Stimulated activated CD4-positive, alpha-beta T cell treated with anti-CD3 and anti-CD28 coated beads, Interleukin-1b, Interleukin-23, amount 100 ng/mL, for 1 hour (primary cell): Measurements from ENCODE around the gene CYP27A1.

Source experiments
- DNase-seq, 2 donors: peaks; one replicate each; pipeline ENCODE4 v3.0.0-alpha.2; 2020; ENCODE audit warnings: low read depth in 2 of 2

The CYP27A1 gene

DNA sequence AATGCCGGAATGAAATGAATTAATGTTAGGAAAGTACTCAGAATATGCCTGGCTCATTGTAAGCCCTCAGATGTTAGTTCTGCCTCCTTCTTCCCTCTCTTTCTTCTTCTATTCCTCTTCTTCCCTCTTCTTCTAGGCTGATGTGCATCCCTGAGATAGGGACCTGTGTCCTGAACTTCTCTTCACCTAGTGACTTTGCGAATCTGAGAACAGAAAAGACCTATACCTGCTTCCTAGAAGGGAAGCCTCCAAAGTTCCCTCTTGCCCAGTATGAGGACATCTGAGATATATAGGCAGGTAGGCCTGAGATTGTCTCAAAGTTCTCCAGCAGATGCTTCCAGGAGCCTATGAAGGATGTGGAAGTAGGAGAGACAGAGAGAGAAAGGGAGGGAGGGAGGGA is 8.1 kb upstream of the CYP27A1 start:
- DNase-seq = no peak

DNA sequence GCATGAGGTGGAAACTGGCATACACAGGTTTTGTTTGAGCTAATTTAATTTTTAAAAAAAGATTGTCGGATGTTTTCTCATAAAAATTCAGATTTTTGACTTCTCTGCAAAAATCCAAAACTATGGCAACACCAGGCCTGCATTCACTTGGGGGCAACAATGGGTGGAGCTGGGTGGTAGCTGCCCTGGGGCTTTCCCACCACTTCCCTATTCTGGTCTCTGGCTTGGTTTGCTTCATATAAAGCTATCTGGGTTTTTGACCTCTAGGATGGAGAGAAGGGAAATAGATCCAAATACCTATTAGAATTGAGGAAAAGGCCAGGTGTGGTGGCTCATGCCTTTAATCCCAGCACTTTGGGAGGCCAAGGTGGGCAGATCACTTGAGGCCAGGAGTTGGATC is 5.5 kb upstream of the CYP27A1 start:
- no peak for DNase-seq

DNA sequence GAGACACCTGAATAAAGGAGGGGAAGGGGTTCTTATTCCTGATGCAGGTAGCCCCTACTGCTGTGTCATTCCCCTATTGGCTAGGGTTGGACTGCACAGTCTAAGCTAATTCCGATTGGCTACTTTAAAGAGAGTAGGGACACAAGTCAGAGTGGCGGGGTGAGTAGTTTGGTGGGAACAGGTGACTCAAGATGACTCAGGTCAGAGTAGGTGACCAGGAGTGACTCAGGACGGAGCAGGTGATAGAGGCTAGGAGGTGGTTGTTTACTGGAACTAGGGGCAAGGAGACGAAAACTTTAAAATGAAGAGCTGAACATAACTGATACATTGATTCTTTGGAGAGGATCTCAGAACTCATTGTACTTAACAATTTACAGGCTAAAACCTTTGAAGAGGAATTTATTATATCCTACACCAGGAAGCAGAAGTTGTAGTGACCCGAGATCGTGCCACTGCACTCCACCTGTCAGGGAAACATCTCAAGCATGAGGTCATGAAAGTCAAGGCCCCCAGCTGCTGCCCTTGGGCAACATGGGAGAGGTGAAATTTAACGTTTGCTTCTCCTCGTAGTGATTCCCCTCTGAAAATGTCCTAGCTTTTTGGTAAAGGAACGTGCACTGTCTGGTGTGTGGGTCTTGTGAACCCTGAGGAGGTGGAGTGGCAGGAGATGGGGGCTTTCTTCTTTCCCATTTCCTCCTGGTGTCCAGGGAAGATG is 4.5 kb upstream of the CYP27A1 start:
- no peak for DNase-seq

DNA sequence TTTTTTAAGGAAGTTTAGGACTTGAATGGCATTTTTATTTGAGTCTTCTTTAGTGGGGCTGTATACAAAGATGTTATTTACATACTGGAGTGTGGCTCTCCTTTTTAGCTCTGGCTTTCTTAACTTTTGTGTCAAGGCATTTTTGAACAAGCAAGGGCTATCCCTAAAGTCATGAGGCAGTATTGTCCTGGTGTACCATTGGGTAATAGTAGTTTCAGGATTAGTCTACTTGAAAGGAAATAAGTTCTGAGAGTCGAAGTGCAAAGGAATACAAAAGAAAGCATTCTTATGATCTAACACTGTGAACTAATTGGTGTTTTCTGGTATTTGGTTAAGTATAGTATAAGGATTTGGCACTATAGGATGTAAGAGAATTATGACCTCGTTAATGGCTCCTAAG is 1.9 kb upstream of the CYP27A1 start:
- no peak for DNase-seq

DNA sequence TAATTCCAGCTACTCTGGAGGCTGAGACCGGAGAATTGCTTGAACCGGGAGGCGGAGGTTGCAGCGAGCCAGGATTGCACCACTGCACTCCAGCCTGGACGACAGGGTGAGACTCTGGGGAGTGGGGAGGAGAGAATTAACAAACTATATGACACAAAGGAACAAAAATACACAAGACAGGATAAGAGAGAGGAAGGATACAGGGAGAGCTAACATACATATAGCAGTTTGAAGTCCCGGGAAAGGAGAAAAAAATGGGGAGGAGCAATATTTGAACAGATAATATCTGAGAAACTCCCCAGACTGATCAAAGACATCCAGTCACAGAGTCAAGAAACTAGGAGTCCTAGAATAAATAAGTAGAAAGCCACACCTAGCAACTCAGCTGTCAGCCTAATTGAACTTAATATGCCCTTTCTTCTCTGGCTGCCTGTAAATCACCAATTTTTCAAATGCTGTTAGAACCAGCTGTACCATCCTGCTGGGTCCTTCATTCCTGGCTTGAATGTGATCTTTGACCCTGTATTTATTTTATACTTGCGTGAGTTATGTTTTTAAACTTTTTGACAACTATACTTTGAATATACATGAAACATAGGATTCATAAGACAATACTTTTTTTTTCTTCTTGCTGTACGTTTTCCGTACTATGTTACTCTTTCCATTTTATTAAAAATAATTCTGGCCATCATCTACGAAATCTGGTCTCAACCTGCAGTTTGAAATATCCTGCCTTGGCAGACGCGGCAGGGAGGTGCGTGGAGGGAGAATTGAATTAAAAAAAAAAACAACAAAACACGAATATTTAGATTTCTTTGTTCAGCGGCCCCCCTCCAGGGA is 876 bp upstream of the CYP27A1 start:
- no peak for DNase-seq

DNA sequence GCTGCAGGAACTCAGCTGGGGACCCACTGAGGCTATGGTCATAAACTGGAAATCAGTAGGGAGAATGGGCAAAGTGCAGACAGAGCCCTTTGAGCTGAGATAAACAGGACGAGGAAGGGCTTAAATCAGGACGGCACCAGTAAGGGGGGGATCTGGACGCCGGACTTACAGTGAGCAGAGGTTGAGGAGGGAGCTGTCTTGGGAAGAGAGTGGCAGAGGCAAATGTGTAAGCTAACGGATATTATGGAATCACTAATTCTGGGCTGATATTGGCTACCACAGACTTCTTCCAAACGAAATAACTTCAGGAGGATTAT is 539 bp downstream of the CYP27A1 start:
- no peak for DNase-seq

DNA sequence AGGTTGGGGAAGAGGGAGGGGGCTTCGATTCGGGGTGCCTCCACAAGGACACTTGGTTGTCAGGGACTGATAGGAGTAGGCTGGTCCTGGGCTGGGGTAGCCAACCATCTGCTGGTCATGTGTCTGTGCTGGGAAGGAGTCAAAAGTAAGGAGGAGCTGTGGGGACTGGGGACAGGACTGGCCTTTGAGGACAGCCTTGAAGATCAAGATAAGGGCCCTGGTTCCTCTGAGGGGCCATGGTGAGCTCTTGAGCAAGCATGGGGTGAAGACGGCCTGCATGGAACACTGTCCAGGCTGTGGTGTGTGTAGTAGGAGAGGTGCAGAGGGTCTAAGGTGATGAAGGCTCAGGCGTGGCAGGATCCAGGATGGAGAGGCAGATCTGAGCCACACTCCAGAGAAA is 1.7 kb downstream of the CYP27A1 start:
- DNase-seq = no peak

DNA sequence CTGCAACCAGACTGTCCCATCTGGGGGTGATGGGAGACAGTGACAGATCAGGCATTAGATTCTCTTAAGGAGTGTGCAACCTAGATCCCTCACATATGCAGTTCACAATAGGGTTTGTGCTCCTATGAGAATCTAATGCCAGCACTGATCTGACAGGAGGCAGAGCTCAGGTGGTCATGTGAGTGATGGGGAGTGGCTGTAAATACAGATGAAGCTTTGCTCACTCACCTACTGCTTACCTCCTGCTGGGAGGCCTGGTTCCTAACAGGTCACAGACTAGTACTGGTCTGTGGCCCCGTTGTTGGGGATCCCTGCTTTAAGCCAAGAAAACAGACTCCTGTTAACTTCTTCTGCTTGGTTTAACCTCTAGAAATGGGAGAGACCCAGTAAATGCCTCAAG is 3.2 kb downstream of the CYP27A1 start:
- DNase-seq = no peak

DNA sequence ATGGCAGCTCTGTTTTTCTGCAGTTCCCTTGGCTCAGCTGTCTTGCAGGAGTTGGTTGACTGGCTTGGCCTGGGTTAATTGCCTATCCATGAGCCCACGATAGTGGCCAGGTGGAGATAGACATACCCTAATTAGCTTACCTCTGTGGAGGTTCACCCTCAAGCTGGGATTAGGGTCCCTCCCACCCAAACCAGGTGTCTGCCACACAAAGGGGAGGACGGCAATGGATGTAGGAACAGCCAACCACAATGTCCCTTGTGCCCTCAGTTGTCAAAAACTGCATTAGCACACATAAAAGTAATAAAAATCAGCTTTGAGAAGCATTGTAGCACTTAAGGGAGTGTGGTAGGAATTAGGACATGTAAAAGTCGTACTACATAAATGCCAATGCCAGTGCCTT is 4.2 kb downstream of the CYP27A1 start:
- no peak for DNase-seq

DNA sequence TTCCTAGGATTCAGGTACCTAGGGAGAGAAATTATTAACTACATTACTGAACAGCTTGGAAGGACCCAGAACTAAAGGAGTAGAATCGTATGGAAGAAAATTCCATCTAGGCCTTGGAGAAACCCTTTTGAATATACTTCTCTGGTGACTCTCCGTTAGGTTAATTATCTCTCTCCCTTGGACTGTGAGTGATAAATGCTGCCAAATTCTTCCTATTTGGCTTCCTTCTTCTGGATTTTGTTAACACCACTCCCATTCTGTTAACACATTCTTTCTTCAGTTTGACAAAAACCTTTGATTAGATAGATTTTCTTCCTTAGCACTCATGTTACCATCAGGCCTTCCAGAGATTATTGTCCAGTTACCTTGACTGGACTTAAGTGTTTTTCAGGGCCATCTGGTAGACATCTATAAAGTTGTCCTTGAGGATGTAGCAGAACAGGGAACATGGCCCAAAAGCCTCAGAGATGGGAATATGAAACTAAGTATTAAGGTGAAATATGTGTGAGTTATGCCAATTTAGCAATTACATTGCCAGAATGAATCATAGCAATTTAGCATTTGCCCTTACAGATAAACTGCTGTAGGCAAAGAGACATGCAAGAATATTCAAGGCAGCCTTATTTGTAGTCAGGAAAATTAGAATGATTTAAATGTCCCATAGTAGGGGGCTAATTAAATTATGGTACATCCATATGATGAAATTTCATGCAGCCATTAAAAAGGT is 6.7 kb downstream of the CYP27A1 start:
- no peak for DNase-seq

DNA sequence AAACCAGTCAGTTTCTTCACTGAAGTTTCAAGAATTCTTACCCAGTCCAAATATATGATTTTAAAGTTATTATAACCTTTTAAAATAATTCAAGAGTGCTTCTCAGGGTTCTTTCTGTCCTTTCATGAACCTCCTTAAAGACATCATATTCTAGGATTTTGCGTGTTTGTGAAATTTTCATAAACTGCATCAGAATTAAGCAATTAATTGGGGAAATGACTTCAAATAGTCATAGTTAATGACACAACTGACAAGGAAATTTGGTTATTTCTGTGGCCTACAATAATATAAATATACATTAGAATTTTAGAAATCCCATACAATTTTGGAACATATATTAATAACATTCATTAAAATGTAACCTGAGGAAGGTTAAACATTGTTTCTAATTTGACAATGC is 10.5 kb downstream of the CYP27A1 start:
- DNase-seq = no peak

DNA sequence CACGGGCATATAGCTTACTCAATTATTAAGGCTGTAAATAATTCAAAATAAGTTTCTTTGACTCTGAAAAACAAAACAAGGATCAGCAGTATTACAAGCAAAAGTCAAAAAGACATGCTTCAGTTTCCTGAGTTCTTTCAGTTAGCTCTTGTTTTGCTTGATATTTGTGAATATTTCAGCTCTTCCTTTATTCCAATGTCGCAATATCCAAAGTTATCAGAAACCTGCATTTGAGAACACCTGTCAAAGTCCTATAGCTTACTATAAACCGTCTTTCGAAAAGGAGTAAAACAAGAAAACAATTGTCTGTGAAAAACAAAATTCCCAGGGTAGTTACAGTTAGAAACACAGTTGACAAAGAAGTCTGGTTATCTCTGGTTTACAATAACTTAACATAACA is 14.7 kb downstream of the CYP27A1 start:
- no peak for DNase-seq

DNA sequence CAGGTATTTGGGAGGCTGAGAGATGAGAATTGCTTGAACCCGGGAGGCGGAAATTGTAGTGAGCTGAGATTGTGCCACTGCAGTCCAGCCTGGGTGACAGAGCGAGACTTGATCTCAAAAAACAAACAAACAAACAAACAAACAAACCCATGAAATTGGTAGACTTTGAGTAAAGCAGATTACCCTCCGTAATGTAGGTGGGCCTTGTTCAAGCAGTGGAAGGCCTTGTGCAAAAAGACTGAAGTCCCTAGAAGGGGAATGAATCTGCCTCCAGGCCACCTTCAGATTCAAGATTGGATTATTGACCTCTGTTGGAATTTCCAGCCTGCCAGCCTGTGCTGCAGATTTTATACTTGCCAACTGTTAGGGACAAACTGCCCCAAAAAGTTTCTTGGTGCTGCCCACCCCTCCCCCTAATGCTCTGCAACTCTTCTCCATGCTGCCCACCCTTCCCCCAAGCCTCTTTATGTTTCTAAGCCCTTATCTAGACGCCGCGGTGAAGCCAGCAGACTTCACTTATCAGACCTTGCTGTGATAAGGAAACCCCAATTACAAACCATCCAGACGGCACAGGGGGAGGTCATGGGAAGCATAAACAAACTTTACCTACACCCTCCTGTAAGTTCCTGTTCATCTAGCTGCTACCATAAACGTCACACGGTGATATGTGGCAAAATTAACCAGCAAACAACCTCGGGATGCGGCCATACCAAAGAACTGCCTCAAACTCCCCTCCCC is 17.0 kb downstream of the CYP27A1 start:
- no peak for DNase-seq

DNA sequence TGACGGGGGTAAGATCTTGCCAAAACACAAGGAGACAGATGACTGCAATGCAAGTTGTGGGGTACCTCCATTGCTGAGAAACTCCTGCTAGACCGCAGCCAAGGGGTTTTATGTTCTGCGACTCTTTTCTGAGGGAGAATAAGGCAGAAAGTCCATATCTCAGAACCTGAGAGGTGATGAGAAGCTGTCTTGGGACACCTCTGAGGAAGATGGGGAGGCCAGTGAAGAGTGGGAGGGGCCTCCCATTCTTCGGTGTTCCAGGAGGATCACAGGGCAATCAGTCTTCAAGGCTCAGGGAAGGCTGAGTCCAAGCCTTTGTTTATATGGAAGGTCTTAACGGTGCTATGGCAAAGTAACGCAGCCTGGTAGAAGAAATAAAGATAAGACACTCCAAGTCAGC is 18.0 kb downstream of the CYP27A1 start:
- DNase-seq = no peak

DNA sequence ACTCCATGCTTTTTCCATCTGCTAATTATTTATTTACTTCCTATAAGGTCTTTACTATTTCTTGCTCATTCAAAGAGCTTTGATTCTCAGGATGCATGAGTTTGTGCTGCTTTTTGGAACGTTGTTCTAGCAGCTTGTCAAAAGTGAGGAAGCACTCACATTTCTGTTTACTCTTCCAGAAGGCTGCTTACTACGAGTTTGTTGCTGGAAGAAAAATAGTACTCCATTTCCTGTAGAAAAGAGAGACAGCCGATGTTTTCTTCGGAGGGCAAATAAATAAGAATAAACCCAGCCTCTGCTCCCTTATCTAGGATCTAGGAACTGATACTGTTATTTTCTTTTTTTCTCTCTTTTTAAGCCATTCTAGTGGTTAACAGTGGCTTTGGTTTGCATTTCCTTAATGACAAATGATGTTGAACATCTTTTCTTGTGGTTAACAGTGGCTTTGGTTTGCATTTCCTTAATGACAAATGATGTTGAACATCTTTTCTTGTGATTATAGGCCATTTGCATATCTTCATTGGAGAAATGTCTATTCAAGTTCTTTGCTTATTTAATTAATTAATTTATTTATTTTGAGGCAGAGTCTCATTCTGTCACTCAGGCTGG is 20.5 kb downstream of the CYP27A1 start:
- DNase-seq = no peak

DNA sequence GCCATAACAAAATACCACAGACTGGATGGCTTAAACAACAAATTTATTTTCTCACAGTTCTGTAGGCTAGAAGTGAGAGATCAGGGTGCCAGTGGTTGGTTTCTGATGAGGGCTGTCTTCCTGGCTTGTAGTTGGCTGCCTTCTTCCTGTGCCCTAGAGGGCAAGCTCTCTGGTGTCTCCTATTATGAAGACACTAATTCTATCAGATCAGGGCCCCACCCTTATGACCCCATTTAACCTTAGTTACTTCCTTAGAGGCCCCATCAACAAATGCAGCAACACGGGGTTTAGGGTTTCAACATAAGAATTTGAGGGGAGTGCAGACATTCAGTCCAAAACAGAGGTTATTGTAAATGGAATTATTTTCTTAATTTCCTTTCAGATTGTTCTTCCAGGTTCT is 22.9 kb downstream of the CYP27A1 start:
- no peak for DNase-seq

DNA sequence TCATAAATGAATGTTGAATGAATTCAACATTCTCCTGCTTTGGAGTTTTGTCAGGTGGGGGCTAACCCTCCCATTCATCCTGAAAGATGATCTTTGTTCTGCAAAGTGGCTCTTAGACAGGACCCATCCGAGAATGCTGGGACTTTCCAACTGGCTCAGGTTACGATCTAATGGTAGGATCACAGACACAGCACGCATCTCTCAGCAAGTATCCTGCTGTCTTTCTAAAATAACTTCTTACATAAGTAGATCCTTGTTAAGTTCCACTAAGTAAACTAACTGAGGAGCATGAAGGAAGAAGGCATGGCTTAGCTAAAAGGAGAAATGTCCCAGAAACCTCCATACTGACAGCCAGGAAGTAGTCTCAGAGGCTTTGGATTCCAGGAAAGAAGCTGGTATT is 23.7 kb downstream of the CYP27A1 start:
- DNase-seq = no peak

DNA sequence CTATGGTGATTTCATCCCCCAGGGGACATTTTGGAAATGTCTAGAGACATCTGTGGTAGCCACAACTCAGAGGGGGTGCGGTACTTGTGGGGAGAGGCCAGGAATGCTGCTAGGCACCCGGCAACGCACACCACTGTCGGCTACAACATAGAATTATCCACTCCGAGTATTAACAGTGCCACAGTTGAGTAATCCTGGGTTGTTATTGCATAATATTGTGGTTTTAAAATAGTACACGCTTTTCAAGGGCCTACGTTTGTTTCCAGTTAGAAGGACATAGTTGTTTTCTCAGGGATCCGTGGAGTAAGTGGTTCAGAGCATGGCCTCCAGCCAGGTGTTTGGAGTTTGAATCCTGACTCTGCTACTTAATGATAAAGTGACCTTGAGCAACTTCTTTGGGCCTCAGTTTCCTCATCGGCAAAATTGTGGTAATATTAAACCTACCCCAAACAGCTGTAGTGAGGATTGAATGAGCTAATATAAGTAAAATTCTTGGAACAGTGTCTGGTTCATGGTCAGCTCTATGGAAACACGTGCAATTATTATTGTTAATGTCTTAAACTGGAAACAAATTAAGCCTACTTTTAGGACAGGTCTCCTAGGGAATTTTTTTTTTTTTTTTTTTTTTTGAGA is 24.5 kb downstream of the CYP27A1 start:
- no peak for DNase-seq

DNA sequence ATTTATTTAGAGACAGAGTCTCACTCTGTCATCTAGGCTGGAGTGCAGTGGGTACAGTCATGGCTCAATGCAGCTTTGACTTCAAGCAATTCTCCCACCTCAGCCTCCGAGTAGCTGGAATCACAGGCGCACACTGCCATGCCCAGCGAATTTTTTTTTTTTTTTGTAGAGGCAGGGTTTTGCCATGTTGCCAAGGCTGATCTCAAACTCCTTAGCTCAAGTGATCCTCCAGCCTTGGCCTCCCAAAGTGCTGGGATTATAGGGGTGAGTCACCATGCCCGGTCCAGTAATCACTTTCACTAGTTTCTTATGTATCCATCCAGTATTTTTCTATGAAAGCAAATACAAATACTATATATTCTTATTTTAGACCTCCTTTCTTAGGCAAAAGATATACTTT is 25.7 kb downstream of the CYP27A1 start:
- no peak for DNase-seq

DNA sequence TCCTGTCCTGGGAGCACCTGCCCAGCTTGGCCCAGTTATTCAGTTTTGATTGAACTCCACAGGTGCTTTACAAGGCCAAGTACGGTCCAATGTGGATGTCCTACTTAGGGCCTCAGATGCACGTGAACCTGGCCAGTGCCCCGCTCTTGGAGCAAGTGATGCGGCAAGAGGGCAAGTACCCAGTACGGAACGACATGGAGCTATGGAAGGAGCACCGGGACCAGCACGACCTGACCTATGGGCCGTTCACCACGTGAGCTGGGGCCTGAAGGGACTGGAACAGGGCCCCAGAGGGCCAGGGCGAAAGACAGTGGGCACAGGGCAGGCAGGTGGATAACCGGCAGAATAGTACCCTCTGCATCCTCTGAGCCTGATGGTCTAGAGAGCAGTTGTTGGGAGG is 27.6 kb downstream of the CYP27A1 start:
- DNase-seq = no peak

DNA sequence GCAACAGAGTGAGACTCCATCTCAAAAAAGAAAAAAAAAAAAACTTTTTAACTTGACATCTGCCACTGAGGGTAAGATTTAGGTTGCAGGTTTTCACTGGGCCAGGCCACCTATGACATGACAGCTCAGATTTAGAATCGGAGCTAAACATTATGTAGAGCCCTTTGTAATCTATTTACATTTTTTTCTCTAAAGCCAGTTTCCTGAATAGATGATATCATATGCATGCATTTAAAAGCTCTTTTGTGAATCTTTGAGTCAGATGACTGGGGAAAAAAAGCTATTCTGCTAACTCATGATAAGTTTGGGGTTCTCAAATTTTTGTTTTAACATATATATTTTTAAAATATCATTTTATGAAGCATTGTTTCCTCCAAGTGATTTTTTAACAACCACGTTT is 28.3 kb downstream of the CYP27A1 start:
- DNase-seq = no peak
